ENCODE measurements around the gene PIGB.

- TF ChIP-seq POLR2A (IDR thresholded peaks at IDR 0.05; ENCODE audit: low read depth, low read length) (no peak), POLR2AphosphoS5 (IDR thresholded peaks at IDR 0.05; ENCODE audit: low read depth, low read length) (no peak), PAX5 (IDR thresholded peaks at IDR 0.05; ENCODE audit: insufficient read depth, low read length, severe bottlenecking) (no peak)
Measured at GRCh38 chr15:55334997-55335396, 16.0 kb downstream of the PIGB start.
